Measurements from ENCODE around the gene S1PR1. TPM values are rescaled to one million over a fixed set of nuclear protein-coding genes. Genes with fewer than 3 reads are reported as not detected.

The S1PR1 gene
- total RNA-seq, 1 experiment from 2014 or later, result 0.24 TPM

- H3K4ac ChIP-seq (ENCODE audit: low read depth, low read length), result no peak overlapping the region
- no peak overlapping the region for H2BK120ac ChIP-seq (ENCODE audit: low read depth, low read length, poor library complexity, severe bottlenecking)
- H3K79me2 ChIP-seq (ENCODE audit: insufficient read depth, low read length), result no peaks in the 10 kb centered on the region
- H3K4me3 Mint-ChIP-seq, result no peak overlapping the region
- no peak for TF ChIP-seq CTCF (conservative IDR thresholded peaks at IDR 0.05)
- H3K79me1 ChIP-seq (ENCODE audit: insufficient read depth, low read depth, low read length, poor library complexity, severe bottlenecking), result no peaks in the 10 kb centered on the region
- H2BK15ac ChIP-seq (ENCODE audit: low read depth, low read length), result no peak overlapping the region
- H2AK5ac ChIP-seq (ENCODE audit: insufficient read length, low read length), result no peak overlapping the region
- peaks cover 4% of the 10 kb centered on the region; the same call in 1 of the 2 replicates for H3K27me3 ChIP-seq (ENCODE audit: insufficient read depth, low read length)
- no peaks in the 10 kb centered on the region for H4K20me1 ChIP-seq (ENCODE audit: control insufficient read depth, insufficient read depth, insufficient read length)
- H4K91ac ChIP-seq (ENCODE audit: insufficient read length, low read depth, low read length), result no peak overlapping the region
- H3K23me2 ChIP-seq (ENCODE audit: insufficient read length, low read depth, low read length, poor library complexity, severe bottlenecking), result peaks cover 6% of the 10 kb centered on the region
- H3K9ac ChIP-seq (ENCODE audit: extremely low read depth, insufficient read length, low read length), result no peak overlapping the region
- H4K8ac ChIP-seq (replicated peaks; ENCODE audit: insufficient read length, low read depth, low read length), result no peak overlapping the region
- no peak overlapping the region for H3K18ac ChIP-seq (ENCODE audit: insufficient read length, low read depth, low read length)
- H3K27me3 Mint-ChIP-seq (ENCODE audit: low read depth), result peaks cover 22% of the 10 kb centered on the region
- H2BK20ac ChIP-seq (ENCODE audit: low read depth, low read length, poor library complexity, severe bottlenecking), result no peak overlapping the region
- H3K23ac ChIP-seq (ENCODE audit: insufficient read length, low read depth, low read length), result no peak overlapping the region
- peaks cover 10 to 13% of the 10 kb centered on the region in 2 experiments for H3K4me1 Mint-ChIP-seq
- no CpG with 5 or more reads among the region's 2 CpGs for WGBS (ENCODE audit: extremely low coverage, insufficient read length, low lambda C conversion rate)
- H2BK5ac ChIP-seq (ENCODE audit: insufficient read length, low read length), result no peak overlapping the region
- no peak overlapping the region for H3K4me2 ChIP-seq (ENCODE audit: insufficient read depth, insufficient read length, low read length)
- no peak overlapping the region for H3T11ph ChIP-seq (ENCODE audit: low read length)
- no peaks in the 10 kb centered on the region for H3K9me3 Mint-ChIP-seq
- H4K5ac ChIP-seq (ENCODE audit: insufficient read length, low read depth, low read length), result no peak overlapping the region
- H3K4me1 ChIP-seq (ENCODE audit: insufficient read depth, low read length), result no peaks in the 10 kb centered on the region
- no peak for DNase-seq
- H3K27ac Mint-ChIP-seq, result no peak overlapping the region
- no peaks in the 10 kb centered on the region for H3K9me3 ChIP-seq (ENCODE audit: control insufficient read depth, low read depth, low read length)
- H3K36me3 Mint-ChIP-seq (ENCODE audit: insufficient read depth in 1 of 3, low read depth in 3 of 3), result peaks cover 0 to 11% (median 5%) of the 10 kb centered on the region in 3 experiments; a peak in 5 of 7 replicates
- no peak overlapping the region for H3K27ac ChIP-seq (ENCODE audit: insufficient read length, low read depth, low read length)
- H2AFZ ChIP-seq (ENCODE audit: low read length), result no peak overlapping the region
- no peak overlapping the region for H2BK12ac ChIP-seq (ENCODE audit: insufficient read length, low read depth, low read length)
- H3K56ac ChIP-seq (ENCODE audit: insufficient read length, low read depth, low read length), result no peak overlapping the region
- no peak overlapping the region for H3K14ac ChIP-seq (ENCODE audit: insufficient read depth, low read length)
These were observed 5.7 kb downstream of the S1PR1 start for GRCh38 chr1:101242324-101243050.

All from H9 (cell line).